C4-2B (cell line): ENCODE results near the gene SETD2.

Source experiments
- ZFX ChIP-seq: fragments of 450-650 bp; IDR thresholded peaks from 2 replicates; pipeline ENCODE4 v1.6.1; 2017
- TF ChIP-seq, protein P1 (sequence below): fragments of 450-650 bp; conservative IDR thresholded peaks from 2 replicates; pipeline ENCODE4 v1.5.1; 2017; ENCODE audit warnings: mild to moderate bottlenecking

DNA sequence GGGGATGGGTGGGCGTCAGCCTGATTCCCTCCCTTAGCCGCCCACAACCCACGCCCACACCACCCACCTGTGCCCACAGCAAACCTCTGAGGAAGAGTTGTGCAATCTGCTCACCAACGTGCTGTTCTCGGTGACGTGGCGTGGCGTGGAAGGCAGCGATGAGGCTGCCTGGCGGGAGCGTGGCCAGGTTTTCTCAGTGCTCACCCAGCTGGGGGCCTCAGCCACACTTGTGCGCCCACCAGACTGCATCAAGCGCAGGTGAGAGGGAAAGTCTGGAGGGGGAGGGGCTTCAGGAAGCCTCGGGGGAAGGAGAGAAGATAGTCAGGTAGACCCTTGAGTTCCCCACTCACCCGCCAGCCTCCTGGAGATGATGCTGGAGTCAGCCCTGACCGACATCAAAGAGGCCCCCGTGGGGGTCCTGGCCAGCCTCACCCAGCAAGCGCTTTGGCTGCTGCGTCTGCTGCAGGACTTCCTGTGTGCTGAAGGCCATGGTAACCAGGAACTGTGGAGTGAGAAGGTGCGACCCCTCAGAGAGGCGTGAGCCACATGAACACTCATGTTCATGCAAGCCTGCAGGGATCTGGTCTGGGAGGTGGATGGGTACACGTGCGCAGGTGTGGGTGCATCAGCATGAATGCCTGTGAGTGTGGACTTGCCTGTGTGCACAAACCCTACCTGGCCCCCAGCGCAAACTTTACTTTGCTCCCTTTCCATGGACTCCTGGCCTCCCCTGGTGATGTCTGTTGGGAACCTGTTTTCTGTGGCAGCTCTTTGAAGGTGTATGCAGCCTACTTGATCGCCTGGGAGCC lies 162.8 kb downstream of the SETD2 start:
- TF ChIP-seq, protein P1, sequence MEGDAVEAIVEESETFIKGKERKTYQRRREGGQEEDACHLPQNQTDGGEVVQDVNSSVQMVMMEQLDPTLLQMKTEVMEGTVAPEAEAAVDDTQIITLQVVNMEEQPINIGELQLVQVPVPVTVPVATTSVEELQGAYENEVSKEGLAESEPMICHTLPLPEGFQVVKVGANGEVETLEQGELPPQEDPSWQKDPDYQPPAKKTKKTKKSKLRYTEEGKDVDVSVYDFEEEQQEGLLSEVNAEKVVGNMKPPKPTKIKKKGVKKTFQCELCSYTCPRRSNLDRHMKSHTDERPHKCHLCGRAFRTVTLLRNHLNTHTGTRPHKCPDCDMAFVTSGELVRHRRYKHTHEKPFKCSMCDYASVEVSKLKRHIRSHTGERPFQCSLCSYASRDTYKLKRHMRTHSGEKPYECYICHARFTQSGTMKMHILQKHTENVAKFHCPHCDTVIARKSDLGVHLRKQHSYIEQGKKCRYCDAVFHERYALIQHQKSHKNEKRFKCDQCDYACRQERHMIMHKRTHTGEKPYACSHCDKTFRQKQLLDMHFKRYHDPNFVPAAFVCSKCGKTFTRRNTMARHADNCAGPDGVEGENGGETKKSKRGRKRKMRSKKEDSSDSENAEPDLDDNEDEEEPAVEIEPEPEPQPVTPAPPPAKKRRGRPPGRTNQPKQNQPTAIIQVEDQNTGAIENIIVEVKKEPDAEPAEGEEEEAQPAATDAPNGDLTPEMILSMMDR = no peak
- TF ChIP-seq ZFX = no peak
